CD4-positive, alpha-beta T cell treated with Interleukin-6 for 4 hours (primary cell): ENCODE data around the gene DHRS12.

Experiments
- DNase-seq: peaks from one replicate; pipeline ENCODE4 v3.0.0-alpha.2; 2020; ENCODE audit warnings: mixed read lengths

DHRS12 gene, protein sequence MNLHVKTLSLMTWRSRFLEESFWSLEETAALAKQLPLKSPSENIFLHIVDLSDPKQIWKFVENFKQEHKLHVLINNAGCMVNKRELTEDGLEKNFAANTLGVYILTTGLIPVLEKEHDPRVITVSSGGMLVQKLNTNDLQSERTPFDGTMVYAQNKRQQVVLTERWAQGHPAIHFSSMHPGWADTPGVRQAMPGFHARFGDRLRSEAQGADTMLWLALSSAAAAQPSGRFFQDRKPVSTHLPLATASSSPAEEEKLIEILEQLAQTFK

DNA sequence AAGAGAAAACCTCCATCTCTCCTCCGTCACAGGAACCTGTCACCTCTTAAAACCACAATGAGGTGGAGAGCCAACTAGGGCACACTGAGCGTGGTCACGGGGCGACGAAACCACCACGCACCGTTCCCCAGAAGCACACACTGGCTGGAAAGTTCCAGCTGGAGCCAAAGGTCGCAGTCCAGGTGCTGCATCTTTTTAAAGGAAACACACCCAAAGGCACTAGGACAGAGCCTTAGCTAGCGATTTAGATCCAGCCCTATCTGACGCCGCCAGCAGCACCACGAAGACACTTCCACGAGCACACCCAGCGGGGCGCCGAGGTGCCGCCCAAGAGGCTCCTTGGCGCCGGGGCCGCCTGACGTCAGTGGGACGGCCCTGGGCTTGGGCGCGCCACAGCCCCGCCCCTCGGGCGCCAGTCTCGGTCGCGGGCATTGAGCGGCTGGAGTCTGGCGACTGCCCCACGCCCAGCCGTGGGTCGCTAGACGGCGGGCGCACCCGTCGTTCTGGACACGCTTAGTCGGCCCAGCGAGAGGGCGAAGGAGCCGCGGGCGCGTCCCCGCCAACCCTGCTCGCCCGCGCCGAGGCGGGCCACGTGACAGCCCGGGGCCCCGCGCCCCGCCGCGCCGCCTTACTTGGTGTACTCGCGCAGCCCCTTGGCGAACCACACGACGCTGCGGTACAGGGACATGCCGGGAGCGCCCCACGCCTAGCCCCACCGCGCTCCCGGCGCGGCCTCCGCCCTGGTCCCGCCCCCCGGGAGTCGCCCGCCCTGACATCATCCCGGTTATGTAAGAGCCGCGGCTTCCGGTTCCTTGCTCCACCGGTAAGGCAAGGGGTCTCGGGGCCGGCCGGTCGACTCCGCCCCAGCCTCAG, at the start of gene DHRS12:
Gene DHRS12 (minus strand): TSS at position 742 of the 873 bp plus-strand sequence. CDS start 4,504 bp downstream, outside the sequence.
- DNase-seq: peak; percentile 89

DNA sequence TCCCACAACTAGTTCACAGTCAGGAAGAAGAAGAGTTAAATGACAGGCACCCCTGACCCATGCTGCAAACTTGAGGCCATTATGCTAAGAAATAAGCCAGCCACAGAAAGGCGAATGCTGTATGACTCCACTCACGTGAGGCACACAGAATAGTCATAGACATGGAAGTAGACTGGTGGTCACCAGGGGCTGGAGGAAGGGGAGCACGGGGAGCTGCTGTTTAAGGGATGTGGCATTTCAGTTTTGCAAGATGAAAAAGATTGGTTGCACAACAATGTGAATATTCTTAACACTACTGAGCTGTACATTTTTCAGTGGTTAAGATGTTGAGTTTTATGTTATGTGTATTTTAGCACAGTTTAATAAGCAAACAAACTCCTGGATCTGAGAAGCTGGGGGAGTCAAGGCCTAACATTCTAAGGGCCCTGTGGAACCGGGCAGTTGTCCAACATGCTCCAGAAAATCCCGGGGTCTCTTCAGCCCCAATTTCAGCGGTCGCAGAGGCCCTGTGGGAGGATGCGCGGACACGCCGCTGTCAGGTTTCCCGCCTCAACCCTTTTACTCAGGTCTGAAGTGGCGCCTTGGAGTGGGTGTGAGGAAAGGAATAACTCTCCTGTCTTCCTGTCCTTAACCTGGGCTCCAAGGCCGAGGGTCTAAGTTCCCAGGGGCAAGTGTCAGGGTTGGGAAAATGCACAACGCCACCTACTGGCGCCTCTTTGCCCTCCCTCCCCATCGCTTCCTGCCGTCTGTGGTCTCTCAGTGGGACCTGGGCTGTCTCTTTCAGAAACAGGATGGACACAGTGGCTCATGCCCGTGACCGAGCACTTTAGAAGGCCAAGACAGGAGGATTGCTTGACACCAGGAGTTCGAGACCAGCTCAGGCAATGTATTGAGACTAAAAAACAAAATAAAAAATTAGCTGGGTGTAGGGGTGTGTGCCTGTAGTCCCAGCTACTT, 45.5 kb upstream of the DHRS12 start:
- DNase-seq: peak; percentile 46

DNA sequence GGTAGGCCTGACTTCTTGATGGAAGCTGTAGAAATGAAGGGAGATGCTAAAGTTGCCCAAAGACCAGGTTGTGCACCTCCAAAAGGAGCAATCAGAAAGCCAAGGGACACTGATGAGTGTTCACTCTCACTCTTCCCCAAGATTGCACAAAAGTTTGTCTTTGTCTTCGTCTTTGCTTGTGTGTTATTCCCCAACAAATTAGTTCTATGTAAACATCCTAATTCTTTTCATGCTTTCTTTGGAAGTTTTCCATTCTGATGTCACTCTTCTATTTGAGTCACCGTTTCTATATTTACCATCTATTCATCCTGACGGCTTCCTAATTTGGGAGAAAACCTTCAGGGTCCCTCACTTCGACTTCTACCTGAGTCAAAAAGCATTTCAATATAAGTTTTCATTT, 44.7 kb upstream of the DHRS12 start:
- DNase-seq: no peak

DNA sequence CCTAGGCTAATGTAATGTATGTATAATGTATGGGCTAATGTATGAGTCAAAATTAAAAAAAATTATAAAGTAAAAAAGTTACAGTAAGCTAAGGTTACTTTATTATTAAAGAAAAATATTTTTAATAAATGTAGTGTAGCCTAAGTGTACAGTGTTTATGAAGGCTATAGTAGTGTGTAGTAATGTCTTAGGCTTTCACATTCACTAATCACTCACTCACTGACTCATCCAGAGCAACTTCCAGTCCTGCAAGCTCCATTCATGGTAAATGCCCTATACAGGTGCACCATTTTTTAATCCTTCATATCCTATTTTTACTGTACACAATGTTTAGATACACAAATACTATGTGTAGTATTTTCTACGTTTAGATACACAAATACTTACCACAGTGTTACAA, 42.8 kb upstream of the DHRS12 start:
- DNase-seq: no peak

DNA sequence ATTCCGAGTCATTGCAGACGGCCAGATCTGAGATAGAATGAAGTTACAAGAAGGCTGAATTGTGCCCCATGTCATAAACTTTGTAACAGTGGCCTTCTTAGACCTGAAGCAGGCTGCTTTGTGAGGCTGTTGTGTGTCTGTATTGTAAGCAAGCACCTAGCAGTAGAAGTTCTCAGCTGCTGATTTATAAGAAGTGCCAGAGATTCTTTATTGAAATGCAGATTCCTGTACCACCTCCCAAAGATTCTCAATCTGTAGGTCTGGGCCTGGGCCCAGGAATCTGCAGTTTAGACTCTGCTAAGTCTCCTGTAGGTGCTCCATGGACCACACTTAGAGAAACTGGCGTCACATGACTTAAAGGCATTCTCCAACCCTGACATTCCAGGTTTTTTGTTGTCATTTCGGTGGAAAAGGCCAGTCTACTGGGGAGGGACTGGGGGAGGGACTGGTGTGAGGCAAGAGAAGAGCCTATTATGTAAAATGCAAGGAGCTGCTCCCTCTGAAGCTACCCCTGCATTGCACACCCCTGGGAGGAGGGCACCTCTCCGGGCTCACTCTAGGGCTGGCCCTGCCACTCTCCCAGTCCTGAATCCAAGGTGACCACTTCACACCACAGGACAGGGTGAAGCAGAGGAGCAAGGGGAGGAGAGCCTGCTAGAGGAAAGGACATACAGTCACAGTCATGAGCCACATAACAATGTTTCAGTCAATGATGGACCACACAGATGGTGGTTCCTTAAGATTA, 41.8 kb upstream of the DHRS12 start:
- no peak for DNase-seq

DNA sequence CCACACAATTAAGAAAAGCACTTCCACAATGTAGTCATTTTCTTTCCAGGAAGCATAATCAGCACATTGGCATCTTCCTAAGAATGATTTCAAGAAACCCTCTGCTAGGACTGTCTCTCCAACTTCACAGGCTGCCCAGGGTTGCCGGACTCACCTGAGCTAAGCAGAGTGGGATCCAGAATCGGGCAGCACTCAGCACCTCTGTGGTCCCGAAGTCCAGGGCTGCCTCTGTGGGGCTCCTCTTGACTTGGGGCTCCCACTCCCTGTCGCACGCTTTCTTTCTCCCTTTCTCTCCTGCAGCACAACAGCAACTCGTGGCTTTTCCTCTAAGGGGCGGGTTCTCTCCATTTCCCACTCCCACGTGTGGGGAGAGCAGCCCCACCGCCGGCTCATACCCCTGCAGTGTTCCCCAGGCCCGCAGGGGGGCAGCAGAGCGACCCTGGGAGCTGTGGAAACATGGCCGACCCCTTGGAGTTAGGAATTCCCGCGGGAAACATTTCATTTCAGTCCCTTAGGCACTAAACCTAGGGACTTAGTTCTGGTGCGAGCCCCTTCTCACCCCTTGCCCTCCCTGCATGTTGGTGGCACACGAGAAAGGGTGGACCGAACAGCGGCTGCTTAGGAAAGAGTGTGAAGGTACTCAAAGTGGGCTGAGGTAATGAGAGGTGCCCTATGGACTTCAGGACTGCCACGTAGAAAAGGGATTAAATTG, 41.1 kb upstream of the DHRS12 start, which contains the start of gene TMEM272:
Gene TMEM272 (minus strand): TSS at position 316 of the 712 bp plus-strand sequence. CDS start 6,647 bp downstream, outside the sequence.
- peak; percentile 63 for DNase-seq

DNA sequence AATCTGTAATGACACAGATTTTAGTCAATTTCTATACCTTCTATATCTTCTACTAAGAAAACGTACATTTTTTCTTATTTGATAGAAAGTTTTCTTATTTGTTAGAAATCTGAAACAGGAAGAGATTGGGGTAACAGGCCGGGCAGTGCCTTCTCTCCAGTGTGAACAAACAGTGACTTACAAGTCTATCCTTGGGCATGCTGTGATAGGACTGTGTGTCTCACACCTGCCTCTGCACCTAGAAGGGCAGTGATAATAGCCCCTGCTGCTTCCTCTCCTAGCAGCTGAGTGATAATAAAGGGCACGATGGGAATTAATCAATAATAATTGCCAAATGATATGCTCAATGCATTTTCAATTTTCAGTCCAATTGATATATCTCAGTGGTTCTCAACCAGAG, 39.6 kb upstream of the DHRS12 start:
- DNase-seq: no peak

DNA sequence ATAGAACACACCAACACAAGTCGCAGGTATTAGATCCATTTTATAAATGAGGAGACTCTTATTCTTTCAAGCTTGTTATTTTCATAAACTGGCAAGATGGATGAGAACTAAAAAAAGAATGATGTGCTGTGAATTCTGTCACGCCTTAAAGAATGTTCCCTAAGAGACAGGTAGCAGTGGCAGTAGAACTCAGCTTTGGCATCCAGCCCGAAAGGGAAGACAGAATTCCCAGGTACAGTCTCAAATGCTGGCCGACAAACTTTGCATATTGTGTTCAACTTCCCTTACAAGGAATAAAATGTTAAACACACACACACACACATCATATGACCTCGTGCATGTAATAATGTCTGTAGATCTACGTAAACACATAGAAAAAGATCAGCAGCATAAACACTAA, 37.8 kb upstream of the DHRS12 start:
- DNase-seq: no peak

DNA sequence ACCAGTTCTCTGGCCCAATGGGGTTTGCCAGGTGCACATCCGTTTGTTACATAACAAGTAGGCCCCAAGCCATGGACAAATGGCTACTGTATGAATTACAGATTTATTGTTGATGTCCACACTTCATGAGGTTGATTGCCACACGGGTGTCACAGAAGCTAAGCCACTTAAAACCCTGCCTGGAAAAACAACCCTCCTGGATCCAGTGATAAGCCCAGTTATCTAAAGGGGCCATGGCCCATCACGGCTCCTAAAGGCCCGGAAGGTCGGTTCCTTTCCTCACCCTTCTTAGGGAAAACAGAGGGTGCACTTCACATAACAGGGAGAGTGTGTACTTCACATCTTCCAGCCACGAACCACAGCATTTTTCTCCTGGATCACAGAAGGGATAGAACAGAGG, 37.0 kb upstream of the DHRS12 start:
- no peak for DNase-seq

DNA sequence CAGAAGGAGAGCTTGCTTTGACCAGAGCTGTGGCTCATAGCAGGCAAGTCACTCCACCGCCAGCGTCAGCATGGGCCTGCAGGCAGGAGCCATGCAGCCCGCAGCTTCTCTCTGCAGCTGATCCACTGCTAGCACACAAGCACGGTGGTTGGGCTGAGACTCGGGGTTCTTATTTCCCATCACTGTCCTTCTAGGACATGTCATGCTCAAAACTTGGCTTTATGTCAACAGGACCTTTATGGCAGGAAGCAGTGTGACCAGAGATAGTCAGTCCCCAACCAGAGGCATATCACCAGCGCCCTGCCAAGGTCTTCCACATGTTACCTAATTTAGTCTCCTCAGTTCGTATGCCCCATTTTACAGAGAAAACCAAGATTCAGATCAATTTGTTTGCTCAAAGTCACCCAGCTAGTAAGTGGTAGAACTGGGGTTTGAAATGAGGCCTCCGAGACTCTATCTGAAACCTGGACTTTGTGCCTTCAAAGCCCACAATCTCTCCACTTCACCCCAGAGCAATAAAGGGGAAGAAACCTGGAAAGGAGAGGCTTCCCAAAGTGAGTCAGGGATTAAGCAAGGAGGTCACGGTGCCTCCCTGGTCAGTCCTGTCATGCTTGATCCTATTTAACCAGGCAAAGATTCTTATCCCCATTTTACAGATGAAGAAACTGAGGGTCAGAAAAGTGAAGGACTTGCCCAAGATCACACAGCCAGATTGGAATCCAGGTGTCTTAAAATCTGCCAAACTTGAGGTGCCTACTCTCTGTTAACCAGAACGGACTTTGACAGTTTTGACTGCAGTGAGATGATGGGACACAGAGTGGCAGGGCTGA, 36.0 kb upstream of the DHRS12 start:
- DNase-seq: no peak

DNA sequence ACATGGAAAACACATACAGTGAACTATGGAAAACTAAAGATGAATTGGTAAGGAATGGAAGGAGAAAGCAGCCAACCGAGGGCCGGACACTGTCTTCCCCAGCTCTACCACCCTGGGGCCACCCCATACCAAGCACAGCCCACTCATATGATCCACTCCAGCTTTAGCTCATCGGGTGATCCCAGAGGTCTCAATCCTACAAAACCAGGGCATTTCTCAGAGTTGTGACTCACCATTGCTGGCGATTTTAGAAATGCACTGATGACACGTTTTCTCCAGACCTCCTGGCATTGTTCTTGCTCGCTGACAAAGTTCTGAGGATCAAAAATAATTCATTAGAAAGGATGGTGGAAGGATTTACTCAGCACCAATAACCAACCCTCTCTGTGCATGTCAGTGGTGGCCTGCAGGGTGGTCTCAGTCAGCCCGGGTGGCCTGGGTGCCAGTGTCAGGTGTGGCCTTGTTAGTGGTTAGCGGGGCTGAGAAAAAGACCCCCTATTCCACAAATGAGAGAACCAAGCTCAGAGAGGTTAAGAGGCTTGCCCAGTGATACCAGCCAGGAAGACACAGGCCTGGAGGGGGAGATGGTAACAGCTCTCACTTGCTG, 34.4 kb upstream of the DHRS12 start:
- DNase-seq: no peak

DNA sequence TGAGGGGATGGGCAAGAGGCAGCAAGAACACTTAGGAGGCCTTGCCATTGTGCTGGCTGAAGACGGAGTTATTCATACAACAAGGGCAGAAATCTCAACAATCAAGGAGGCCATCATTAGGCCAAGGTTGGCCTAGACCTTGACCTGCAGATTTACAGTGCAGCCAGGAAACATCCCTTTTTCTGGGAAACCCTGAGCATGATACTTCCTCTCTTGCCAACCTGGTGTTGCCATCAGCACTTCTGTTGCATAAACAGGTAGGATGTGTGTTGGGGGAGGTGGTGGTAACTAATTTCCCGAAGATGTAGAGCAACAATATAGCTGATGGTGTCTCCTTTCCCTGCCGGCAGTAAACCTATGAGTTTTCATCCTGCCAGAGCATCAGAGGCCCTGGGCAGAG, 33.1 kb upstream of the DHRS12 start:
- DNase-seq: no peak

DNA sequence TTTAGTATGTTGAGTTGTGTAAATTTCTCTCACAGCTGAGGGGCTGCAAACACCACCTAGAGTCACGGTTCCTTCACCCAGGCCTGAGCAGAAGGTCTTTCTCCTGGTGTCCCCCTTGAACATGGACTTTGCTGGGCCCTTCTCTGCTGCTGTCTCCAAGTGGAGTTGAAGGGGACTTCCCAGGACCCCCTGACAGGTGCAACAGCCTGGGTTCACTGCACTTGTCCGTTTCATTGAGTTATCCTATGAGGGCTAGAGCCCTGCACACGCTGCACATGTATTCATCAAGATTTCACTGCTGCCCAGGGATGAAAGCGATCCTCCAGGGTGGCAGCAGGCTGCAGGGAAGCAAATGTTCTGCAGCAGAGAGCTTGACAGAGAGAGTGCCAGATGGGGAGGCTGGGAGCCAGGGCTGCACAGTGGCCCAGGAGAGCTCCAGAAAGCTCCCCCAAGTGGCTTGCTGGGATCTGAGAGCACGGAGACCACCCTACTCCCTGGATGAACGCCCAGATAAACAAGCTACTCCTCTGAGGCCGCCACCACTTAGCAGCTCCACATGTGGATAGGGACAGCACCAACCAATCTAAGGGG, 30.7 kb upstream of the DHRS12 start:
- no peak for DNase-seq

DNA sequence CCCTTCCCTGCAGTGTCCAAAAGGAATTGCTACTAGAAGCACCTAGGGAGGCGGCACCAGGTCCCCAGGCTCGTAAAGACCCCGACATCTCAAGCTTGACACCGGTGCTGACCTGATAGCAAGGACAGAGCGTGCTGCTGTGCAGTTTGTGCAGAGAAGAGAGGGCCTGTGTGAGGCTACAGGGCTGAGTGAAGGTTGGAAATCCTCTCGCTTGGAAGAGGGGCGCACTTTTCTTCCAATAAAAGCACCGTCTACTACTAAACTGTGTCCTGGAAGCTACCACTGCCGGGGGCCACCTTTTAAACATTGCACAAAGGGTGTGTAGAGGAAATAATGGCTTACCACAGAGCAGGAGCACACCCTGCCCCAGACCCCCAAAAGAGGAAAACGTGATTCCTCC, 30.0 kb upstream of the DHRS12 start:
- no peak for DNase-seq

DNA sequence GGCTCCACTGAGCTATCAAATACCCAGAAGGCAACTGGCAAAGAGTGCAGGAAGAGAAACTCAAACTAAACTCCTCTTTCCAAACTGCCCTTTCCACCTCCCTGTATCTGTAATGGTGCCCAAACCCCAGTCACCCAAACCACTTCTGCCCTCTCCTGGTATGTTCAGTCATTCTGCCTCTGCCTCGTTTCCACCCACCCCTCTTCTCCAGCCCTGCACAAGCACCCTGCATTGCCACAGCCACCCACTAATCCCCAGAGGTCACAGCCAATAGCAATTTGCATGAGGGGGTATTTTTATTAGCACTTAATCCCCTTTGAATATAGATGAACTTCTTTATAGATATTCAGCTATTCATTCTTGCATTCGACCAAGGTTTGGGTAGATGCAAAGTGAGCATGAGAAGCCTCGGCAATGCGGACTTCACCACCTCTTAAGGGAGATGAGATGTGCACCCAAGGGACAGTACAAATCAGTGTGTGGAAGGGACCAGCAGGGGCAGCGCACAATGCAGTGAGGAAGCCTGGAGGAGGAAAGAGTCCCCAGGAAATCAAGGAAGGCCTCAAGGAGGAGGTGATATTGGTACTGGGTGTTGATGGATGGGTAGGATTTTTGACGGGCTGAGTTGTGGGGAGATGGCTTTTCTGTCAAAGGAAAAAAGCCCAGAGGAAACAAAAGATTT, 28.6 kb upstream of the DHRS12 start:
- peak; percentile 73 for DNase-seq

DNA sequence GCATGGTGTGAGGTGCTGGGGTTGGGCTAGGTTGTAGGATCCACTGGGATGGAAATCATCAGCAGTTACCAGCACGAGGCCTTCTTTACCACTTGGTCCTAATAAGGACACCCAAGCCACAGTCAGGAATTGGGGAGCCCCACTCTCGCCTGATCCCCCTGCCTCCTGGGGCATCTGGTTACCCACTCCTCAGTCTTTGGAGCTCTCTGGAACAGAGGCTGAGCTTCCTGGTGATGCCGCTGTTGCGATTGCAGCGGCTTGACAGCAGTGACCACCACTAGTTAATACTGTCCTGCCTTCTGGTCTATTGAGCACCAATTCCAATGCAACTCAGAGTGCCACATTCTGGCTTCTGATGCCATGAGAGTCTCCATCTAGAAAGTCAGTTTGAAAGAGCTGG, 27.6 kb upstream of the DHRS12 start:
- no peak for DNase-seq

DNA sequence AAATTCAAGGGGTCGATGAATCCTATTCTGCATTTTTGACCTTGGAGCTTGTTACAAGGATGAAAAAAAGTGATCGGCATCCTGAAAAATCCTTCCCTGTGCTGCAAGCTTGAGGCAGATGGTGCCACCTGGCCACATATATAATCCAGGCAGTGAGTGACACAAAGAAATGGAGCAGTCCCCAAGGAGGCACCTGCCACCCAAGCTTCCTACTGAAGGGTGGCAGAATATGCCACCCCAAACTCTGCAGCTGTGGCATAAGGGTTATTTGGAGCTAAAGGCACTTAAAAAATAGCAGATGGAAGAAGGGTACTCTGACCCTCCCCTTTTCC, 25.6 kb upstream of the DHRS12 start:
- DNase-seq: no peak

DNA sequence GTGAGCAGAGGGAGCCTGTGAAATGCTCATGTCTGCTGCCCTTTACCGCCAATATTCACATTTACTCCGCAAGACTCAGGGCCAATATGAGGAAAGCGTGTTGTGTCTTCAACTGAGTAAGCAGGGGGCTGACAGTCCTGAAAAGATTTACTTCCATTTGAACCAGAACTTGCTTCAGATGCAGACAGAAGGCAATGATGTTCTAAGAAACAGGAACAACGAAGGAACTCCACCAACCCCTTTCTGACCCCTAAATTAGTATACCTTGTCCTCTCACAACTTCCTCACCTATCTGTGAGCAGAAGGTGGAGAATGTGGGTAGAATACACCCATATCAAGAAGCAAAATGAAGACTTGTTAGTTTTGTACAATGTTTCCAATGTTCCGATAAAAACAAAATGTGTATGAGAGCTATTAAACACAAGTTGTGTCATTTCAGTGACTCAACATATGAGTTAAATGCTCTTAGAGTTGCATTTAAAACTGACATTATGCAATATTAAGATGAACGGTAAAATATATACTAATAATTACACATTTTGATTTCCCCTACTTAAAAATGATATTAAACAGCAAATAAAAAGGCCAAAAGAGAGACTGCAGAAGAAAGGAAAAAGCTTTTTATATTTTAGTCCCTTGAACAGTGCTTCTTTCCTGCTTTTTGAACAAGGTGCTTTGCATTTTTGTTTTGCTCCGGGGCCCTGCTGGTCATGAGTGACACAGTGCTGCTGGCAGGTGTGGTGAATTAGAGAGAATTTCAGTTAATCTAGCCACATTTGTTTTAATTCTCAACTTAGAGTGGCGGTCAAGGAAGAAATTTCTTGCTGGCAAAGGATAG, 25.0 kb upstream of the DHRS12 start:
- DNase-seq: no peak
